GM19452 (cell line): ENCODE data around the gene USP17L17.
"Not testable (repeated sequence)": the region's sequence is repeated elsewhere in the genome, so short reads cannot be mapped to it uniquely, and the experiment has no call there.

Experiments used
- ATAC-seq: cut with Tn5 transposase; IDR thresholded peaks from one replicate; pipeline ENCODE4 v1.9.1; 2021; ENCODE audit not compliant: unreplicated experiment

USP17L17 gene

GRCh38 chr4:9243579-9243978 lies at the start of gene USP17L17:
Gene USP17L17, plus strand, starts transcription at chr4:9243879. Its CDS starts 0 bp downstream, at chr4:9243879.
- not testable (repeated sequence) for ATAC-seq

GRCh38 chr4:9210357-9210756 lies 33.3 kb upstream of the USP17L17 start, which contains the start of gene USP17L10:
Gene USP17L10, plus strand, starts transcription at chr4:9210657. Its CDS starts 0 bp downstream, at chr4:9210657.
- ATAC-seq: not testable (repeated sequence)

- not testable (repeated sequence) for ATAC-seq
Observed at GRCh38 chr4:9214701-9215100, 29.0 kb upstream of the USP17L17 start.

- ATAC-seq: not testable (repeated sequence)
Observed at GRCh38 chr4:9215105-9215504, 28.6 kb upstream of the USP17L17 start, which contains the start of gene USP17L11. Gene USP17L11, plus strand, starts transcription at chr4:9215405. Its CDS starts 0 bp downstream, at chr4:9215405.

GRCh38 chr4:9219852-9220251 lies 23.8 kb upstream of the USP17L17 start, which contains the start of gene USP17L12:
Gene USP17L12, plus strand, starts transcription at chr4:9220152. Its CDS starts 0 bp downstream, at chr4:9220152.
- ATAC-seq: not testable (repeated sequence)

- ATAC-seq: not testable (repeated sequence)
Observed at GRCh38 chr4:9224596-9224995, 19.1 kb upstream of the USP17L17 start, which contains the start of gene USP17L13. Gene USP17L13, plus strand, starts transcription at chr4:9224896. Its CDS starts 0 bp downstream, at chr4:9224896.

GRCh38 chr4:9230249-9230648 lies 13.4 kb upstream of the USP17L17 start:
- not testable (repeated sequence) for ATAC-seq

GRCh38 chr4:9234085-9234484 lies 9.6 kb upstream of the USP17L17 start, which contains the start of gene USP17L15:
Gene USP17L15, plus strand, starts transcription at chr4:9234385. Its CDS starts 0 bp downstream, at chr4:9234385.
- not testable (repeated sequence) for ATAC-seq

GRCh38 chr4:9238461-9238860 lies 5.2 kb upstream of the USP17L17 start:
- not testable (repeated sequence) for ATAC-seq

GRCh38 chr4:9247953-9248680 lies 4.4 kb downstream of the USP17L17 start, which contains the start of gene USP17L18:
Gene USP17L18, plus strand, starts transcription at chr4:9248630. Its CDS starts 0 bp downstream, at chr4:9248630.
- not testable (repeated sequence) for ATAC-seq

GRCh38 chr4:9253078-9253477 lies 9.4 kb downstream of the USP17L17 start, which contains the start of gene USP17L19:
Gene USP17L19, plus strand, starts transcription at chr4:9253378. Its CDS starts 0 bp downstream, at chr4:9253378.
- ATAC-seq: not testable (repeated sequence)

GRCh38 chr4:9257824-9258223 lies 14.1 kb downstream of the USP17L17 start, which contains the start of gene USP17L20:
Gene USP17L20, plus strand, starts transcription at chr4:9258124. Its CDS starts 0 bp downstream, at chr4:9258124.
- not testable (repeated sequence) for ATAC-seq

- ATAC-seq: not testable (repeated sequence)
Observed at GRCh38 chr4:9262572-9262971, 18.9 kb downstream of the USP17L17 start, which contains the start of gene USP17L21. Gene USP17L21, plus strand, starts transcription at chr4:9262872. Its CDS starts 0 bp downstream, at chr4:9262872.

GRCh38 chr4:9267319-9267718 lies 23.6 kb downstream of the USP17L17 start, which contains the start of gene USP17L22:
Gene USP17L22, plus strand, starts transcription at chr4:9267619. Its CDS starts 0 bp downstream, at chr4:9267619.
- ATAC-seq: not testable (repeated sequence)

- ATAC-seq: not testable (repeated sequence)
Observed at GRCh38 chr4:9271719-9272118, 28.0 kb downstream of the USP17L17 start.
